GM03348 (cell line): ENCODE data around the gene KMT2B.

ENCODE experiments used
- DNase-seq: peaks from one replicate; pipeline ENCODE4 v3.0.0; 2012; ENCODE audit warnings: low spot score

KMT2B gene

GRCh38 chr19:35740423-35741202 is 22.8 kb downstream of the KMT2B start:
- peak; percentile 99 for DNase-seq

DNA sequence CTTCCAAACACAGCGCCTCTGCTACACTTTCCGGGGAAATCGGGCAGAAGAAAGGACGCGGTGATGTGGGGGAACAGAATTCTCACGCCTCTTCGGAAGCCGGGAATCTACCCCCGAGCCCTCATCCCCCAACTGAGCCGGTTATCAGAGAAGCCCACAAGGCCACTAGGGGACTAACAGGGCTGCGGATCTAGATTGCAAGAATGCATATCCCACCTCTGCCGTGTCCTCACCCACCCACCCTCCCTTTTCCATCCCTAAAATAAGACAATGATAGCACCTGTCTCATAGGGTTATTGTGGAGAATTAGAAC is 23.4 kb downstream of the KMT2B start:
- DNase-seq: no peak

GRCh38 chr19:35742121-35742724 is 24.4 kb downstream of the KMT2B start, which contains the start of gene IGFLR1:
Gene IGFLR1 (minus strand): TSS chr19:35742452. CDS start chr19:35741180, 1,272 bp downstream.
- DNase-seq: no peak

DNA sequence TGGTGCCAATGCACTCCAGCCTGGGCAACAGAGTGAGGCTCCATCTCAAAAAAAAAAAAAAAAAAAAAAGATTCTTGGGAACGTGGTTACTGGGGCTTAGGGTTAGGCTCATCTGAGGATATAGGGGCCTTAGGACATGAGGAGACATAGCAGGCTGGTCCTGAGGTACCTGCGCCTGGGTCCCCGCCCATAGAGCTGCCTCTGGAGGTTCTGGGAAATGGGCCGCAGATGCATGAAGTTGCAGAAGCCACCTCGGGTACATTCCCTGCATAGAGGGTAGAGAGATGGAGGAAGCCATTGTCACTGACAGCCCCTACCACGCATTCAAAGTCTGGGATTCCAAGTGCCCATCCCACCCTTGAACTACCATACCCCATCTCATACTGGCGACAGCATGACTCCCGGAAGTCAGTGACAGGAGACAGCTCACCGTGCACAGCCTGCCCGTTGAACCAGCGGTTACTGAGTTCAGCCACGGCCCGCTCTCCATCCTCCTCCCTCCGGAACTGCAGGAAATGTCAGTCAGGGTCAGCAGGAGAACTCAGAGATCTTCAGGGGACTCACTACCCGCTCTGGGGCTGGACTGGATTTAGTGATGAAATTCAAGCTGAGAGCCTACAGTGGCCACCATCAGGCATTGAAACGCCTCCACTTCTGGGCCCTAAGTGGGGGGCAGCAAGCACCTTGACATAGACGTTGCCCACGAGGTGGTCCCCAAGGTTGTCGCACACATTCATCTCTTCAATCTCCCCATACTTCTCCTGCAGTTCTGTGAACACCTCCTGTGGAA is 26.0 kb downstream of the KMT2B start:
- no peak for DNase-seq

GRCh38 chr19:35744430-35745327 is 26.9 kb downstream of the KMT2B start:
- peak; percentile 93 for DNase-seq

DNA sequence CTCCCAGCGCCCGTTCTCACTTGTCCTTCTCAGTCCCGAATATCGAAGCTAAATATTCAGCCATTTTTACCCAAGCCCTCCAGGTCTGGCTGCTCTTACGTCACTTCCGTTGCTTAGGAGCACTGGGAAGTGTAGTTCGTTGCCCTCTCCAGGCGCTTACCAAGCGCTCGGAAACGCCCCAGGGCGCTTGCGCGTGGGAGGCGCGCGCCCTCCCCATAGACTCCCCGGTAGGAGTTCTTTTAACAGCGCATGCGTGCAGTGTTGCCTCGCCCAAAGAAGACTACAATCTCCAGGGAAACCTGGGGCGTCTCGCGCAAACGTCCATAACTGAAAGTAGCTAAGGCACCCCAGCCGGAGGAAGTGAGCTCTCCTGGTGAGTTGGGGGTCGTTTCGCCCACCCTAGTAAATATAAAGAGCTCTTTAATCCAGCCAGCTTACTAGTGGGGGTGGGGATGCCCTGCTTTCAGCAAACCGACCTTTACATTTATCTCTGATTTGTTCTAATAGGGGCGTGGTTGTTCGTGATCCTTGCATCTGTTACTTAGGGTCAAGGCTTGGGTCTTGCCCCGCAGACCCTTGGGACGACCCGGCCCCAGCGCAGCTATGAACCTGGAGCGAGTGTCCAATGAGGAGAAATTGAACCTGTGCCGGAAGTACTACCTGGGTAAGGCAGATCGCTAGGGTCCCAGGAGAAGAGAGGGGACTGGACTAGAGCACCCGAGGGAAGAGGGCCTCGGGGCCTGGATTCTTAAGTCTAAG is 27.7 kb downstream of the KMT2B start, which contains the start of the genes PSENEN and U2AF1L4:
Gene PSENEN, plus strand, starts transcription at position 324 of the 759 bp plus-strand sequence. Its CDS starts 280 bp downstream, at position 604.
Gene U2AF1L4, minus strand, starts transcription at position 91 of the 759 bp plus-strand sequence. Its CDS starts 27 bp downstream, at position 64.
- DNase-seq: peak; percentile 96

DNA sequence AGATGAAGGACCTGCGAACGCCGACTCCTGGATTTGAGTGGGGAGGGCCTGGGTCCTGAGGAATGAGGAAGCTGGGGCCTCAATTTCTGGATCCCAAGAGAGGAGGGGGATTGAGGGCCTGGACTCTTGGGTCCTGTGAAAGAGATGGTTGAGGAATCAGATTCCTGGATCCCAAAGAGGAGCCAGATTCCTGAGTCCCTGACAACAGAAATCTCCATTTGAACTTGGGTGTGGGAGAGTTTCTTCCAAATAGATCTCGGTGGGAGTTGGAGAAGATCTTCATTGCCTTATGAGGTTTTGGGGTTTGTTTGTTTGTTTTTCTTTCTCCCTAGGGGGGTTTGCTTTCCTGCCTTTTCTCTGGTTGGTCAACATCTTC is 28.3 kb downstream of the KMT2B start:
- DNase-seq: no peak

DNA sequence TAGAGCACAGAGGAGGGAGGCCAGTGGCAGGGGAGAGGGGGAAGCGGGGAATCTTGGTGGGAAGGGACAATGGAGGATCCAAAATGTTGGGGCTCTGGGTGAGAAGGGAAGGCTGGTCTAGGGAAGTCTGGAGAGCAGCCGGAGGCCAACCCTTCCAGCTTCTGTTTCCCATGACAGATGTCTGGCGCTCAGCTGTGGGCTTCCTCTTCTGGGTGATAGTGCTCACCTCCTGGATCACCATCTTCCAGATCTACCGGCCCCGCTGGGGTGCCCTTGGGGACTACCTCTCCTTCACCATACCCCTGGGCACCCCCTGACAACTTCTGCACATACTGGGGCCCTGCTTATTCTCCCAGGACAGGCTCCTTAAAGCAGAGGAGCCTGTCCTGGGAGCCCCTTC is 28.7 kb downstream of the KMT2B start:
- no peak for DNase-seq

- peak; percentile 97 for DNase-seq
These were observed 30.6 kb downstream of the KMT2B start, which contains the start of gene LIN37 for GRCh38 chr19:35748106-35749020. Gene LIN37 (plus strand): TSS chr19:35748576. CDS start chr19:35748725, 149 bp downstream.

DNA sequence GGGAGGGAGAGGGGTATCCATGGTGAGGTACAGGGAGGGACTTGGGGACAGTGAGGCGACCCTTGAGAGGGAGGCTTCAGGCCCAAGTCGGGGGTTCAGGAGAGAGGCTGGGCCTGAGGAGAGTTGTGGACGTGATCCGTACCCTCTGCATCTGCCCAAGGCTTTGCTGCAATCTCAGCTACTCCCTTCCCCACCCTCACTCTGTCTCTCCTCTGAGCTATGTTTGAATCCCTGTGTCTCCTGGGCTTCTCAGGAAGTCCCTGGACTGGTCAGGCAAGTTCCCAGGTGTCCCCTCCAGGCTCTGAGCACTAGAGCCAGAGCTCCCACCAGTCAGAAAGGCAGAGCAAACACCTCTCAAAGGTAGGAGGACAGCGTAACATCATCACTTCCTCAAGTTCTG is 32.4 kb downstream of the KMT2B start:
- no peak for DNase-seq

DNA sequence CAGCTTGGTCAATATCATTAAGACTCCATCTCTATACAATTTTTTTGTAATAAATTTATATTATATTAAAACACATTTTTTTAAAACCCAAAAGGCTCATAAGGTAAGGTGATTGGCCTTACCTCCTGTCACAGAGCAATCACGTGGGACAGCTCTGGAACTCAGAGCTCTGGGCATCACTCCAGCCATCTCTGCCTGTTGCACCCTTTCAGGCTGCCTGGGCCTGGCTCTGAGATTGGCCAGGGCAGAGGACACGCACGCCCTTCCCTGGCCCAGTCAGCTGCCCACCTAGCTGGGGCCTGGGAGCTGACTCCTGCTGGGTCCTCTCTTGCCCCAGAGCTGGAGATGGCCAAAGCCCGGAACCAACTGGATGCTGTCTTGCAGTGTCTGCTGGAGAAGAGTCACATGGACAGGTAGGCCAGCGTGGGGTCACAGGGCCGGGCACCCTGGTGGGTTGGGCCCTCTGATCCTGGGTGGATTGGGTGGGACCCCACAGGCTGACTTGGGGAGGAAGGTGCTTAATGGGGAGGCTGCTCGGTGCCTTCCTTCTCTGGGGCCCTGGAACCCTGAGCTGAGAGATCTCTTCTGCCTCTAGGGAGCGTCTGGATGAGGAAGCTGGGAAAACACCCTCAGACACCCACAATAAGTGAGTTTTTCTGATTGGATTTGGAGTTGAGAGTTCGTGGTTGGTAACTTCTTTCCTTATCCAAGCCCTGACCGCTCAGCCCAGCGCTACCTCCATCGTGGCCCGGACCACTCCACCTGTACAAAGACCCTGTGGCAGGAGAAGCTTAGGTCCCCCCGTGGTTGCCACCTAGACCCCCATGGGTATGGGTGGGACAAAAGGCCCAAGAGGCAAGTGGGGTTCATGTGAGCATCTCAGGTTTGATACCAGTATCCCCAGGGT is 34.3 kb downstream of the KMT2B start:
- DNase-seq: no peak

DNA sequence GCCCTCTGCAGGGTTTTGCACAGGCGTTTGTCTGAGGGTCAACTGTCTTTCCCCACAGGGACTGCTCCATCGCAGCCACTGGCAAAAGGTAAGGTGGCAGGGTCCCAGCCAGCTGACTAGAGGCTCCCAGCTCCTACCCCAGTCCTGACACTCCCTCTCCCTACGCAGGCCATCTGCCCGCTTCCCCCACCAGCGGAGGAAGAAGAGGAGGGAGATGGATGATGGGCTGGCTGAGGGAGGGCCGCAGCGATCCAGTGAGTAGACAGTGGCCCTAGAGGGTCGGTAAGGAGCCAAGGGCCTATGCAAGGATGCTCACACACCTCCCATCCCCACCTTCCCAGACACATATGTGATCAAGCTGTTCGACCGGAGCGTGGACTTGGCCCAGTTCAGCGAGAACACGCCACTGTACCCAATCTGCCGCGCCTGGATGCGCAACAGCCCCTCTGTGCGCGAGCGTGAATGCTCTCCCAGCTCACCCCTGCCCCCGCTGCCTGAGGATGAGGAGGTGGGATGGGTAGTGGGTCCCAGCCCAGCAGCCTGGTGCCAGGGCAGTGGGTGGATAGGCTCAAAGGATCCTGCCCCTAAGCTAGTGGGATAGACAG is 35.0 kb downstream of the KMT2B start:
- DNase-seq: no peak

GRCh38 chr19:35753634-35754369 is 36.0 kb downstream of the KMT2B start:
- DNase-seq: no peak

GRCh38 chr19:35754370-35755130 is 36.7 kb downstream of the KMT2B start:
- no peak for DNase-seq

- DNase-seq: no peak
These were observed 37.3 kb downstream of the KMT2B start for GRCh38 chr19:35755131-35755549.

GRCh38 chr19:35755550-35756376 is 38.0 kb downstream of the KMT2B start:
- DNase-seq: peak; percentile 82
